ENCODE results near the gene SLIT3. TPM values are rescaled to one million over a fixed set of nuclear protein-coding genes. Genes with fewer than 3 reads are reported as not detected.

SLIT3 gene
- total and polyA plus RNA-seq, 9 of the 15 experiments (the other 6 are each of a cell fraction or from before 2014, with no cell fraction given), result 0.01 to 0.04 TPM; not detected in 7

- POLR2A ChIA-PET, result interaction anchor here (0.9 kb wide), 1 partner anchor 13 kb away, joined by 3 read pairs; no protein-coding TSS in a partner anchor
- no TSS peak for BruUV-seq (replicated peaks)
Observed at GRCh38 chr5:168898247-168898911, 402.6 kb downstream of the SLIT3 start.

GRCh38 chr5:168897387-168898122 lies 403.4 kb downstream of the SLIT3 start:
- TF ChIP-seq TCF15 (CRISPR knock-in tag; IDR thresholded peaks at IDR 0.05) (no peak), MBD2 (IDR thresholded peaks at IDR 0.05; ENCODE audit: borderline replicate concordance, low read depth) (no peak)
- 7% methylated on average over 7 of the region's 8 CpGs for WGBS (ENCODE audit: insufficient coverage, low coverage, missing lambda C conversion rate)
- Histone ChIP-seq H3K27ac (ENCODE audit: extremely low read depth, low read depth, low read length) (no peak overlapping the region), H3K4me3 (no peak overlapping the region), H3K36me3 (ENCODE audit: control insufficient read depth, insufficient read depth, low read length) (no peaks in the 10 kb centered on the region), H3K9ac (ENCODE audit: insufficient read depth in 1 of 2, low read depth in 2 of 2, low read length in 2 of 2) (no peak overlapping the region), H3K9me3 (replicated peaks; ENCODE audit: control insufficient read depth, insufficient read depth, low read depth, low read length) (no peaks in the 10 kb centered on the region), H2AFZ (ENCODE audit: low read depth, low read length) (no peak overlapping the region), H4K20me1 (replicated peaks; ENCODE audit: control insufficient read depth, insufficient read depth, low read length) (no peaks in the 10 kb centered on the region), H3K79me2 (ENCODE audit: control insufficient read depth, insufficient read depth, low read length) (no peaks in the 10 kb centered on the region), H3K4me1 (replicated peaks in 1 of 2; ENCODE audit: control insufficient read depth in 2 of 2, insufficient read depth in 2 of 2, low read length in 2 of 2) (no peaks in the 10 kb centered on the region), H3K9me1 (ENCODE audit: control insufficient read depth, insufficient read depth, low read length) (no peaks in the 10 kb centered on the region), H3K27me3 (ENCODE audit: control insufficient read depth in 2 of 2, insufficient read depth in 2 of 2, low read length in 2 of 2) (peaks cover 0 to 6% of the 10 kb centered on the region in 2 experiments; a peak in 2 of 5 replicates), H3K4me2 (ENCODE audit: insufficient read depth, low read length) (no peak overlapping the region)
- no TSS peak for BruUV-seq (replicated peaks)
- ATAC-seq (no peak), DNase-seq (ENCODE audit: extremely low read depth in 1 of 4, low spot score in 3 of 4) (no peak), FAIRE-seq (no peak)
- CTCF ChIA-PET (ENCODE audit: low intra/inter-chr PET ratio), result no interaction called here
- intact Hi-C loops (cut with micrococcal nuclease), result no loop called here
- in situ Hi-C loops (cut with MboI), result no loop called here
- POLR2A ChIA-PET, result no interaction called here

More at GRCh38 chr5:168898247-168898911, 402.6 kb downstream of the SLIT3 start:
- Histone ChIP-seq H3K36me3 (ENCODE audit: control insufficient read depth, insufficient read depth, low read length) (no peaks in the 10 kb centered on the region), H3K4me1 (replicated peaks in 1 of 2; ENCODE audit: control insufficient read depth in 2 of 2, insufficient read depth in 2 of 2, low read length in 2 of 2) (no peaks in the 10 kb centered on the region), H3K27ac (ENCODE audit: extremely low read depth, low read depth, low read length) (no peak overlapping the region), H3K27me3 (ENCODE audit: control insufficient read depth in 2 of 2, insufficient read depth in 2 of 2, low read length in 2 of 2) (peaks cover 0 to 6% of the 10 kb centered on the region in 2 experiments; a peak in 2 of 5 replicates), H4K20me1 (replicated peaks; ENCODE audit: control insufficient read depth, insufficient read depth, low read length) (no peaks in the 10 kb centered on the region), H3K9me3 (replicated peaks; ENCODE audit: control insufficient read depth, insufficient read depth, low read depth, low read length) (no peaks in the 10 kb centered on the region), H2AFZ (ENCODE audit: low read depth, low read length) (no peak overlapping the region), H3K4me2 (ENCODE audit: insufficient read depth, low read length) (no peak overlapping the region), H3K4me3 (no peak overlapping the region), H3K79me2 (ENCODE audit: control insufficient read depth, insufficient read depth, low read length) (no peaks in the 10 kb centered on the region), H3K9ac (ENCODE audit: insufficient read depth in 1 of 2, low read depth in 2 of 2, low read length in 2 of 2) (no peak overlapping the region), H3K9me1 (ENCODE audit: control insufficient read depth, insufficient read depth, low read length) (no peaks in the 10 kb centered on the region)
- no peak for FAIRE-seq
- CTCF ChIA-PET (ENCODE audit: low intra/inter-chr PET ratio), result no interaction called here
- intact Hi-C loops (cut with micrococcal nuclease) (no loop called here), in situ Hi-C loops (cut with MboI) (no loop called here)
- WGBS (ENCODE audit: insufficient coverage, low coverage, missing lambda C conversion rate), result 1% methylated on average over 7 of the region's 7 CpGs
- ATAC-seq, result no peak
- TF ChIP-seq PRMT5 (CRISPR knock-in tag; IDR thresholded peaks at IDR 0.05) (no peak), ZNF133 (CRISPR knock-in tag; IDR thresholded peaks at IDR 0.05) (no peak), DDX20 (tag; IDR thresholded peaks at IDR 0.05; ENCODE audit: low read depth) (no peak), PTRF (tag; IDR thresholded peaks at IDR 0.05) (no peak), ZC3H11A (IDR thresholded peaks at IDR 0.05; ENCODE audit: low read depth, low read length) (no peak)
- DNase-seq (ENCODE audit: extremely low read depth in 1 of 4, low spot score in 3 of 4), result peak in 1 of 4 experiments; percentile 12
